ENCODE data around the gene LRRC8D. TPM values are rescaled to one million over a fixed set of nuclear protein-coding genes. Genes with fewer than 3 reads are reported as not detected.

The LRRC8D gene
- total RNA-seq, 1 experiment from 2014 or later = 37.2 TPM

- Histone ChIP-seq H3K14ac (ENCODE audit: insufficient read depth, low read length) (no peak overlapping the region), H4K91ac (ENCODE audit: insufficient read length, low read depth, low read length) (no peak overlapping the region), H3K27me3 (ENCODE audit: insufficient read depth, low read length) (no peaks in the 10 kb centered on the region), H3K4me1 (ENCODE audit: insufficient read depth, low read length) (no peaks in the 10 kb centered on the region), H3T11ph (ENCODE audit: low read length) (no peak overlapping the region), H2BK12ac (ENCODE audit: insufficient read length, low read depth, low read length) (no peak overlapping the region), H3K56ac (ENCODE audit: insufficient read length, low read depth, low read length) (no peak overlapping the region), H3K79me2 (ENCODE audit: insufficient read depth, low read length) (no peaks in the 10 kb centered on the region), H2BK5ac (ENCODE audit: insufficient read length, low read length) (no peak overlapping the region), H4K8ac (replicated peaks; ENCODE audit: insufficient read length, low read depth, low read length) (no peak overlapping the region), H3K79me1 (ENCODE audit: insufficient read depth, low read depth, low read length, poor library complexity, severe bottlenecking) (no peaks in the 10 kb centered on the region), H3K23ac (ENCODE audit: insufficient read length, low read depth, low read length) (no peak overlapping the region), H3K9me3 (ENCODE audit: control insufficient read depth, low read depth, low read length) (no peaks in the 10 kb centered on the region), H3K4me2 (ENCODE audit: insufficient read depth, insufficient read length, low read length) (no peak overlapping the region), H3K9ac (ENCODE audit: extremely low read depth, insufficient read length, low read length) (no peak overlapping the region), H3K18ac (ENCODE audit: insufficient read length, low read depth, low read length) (no peak overlapping the region), H2BK120ac (ENCODE audit: low read depth, low read length, poor library complexity, severe bottlenecking) (no peak overlapping the region), H3K27ac (ENCODE audit: insufficient read length, low read depth, low read length) (no peak overlapping the region), H2BK20ac (ENCODE audit: low read depth, low read length, poor library complexity, severe bottlenecking) (no peak overlapping the region), H2AFZ (ENCODE audit: low read length) (no peak overlapping the region), H4K5ac (ENCODE audit: insufficient read length, low read depth, low read length) (no peak overlapping the region), H4K20me1 (ENCODE audit: control insufficient read depth, insufficient read depth, insufficient read length) (no peaks in the 10 kb centered on the region), H2BK15ac (ENCODE audit: low read depth, low read length) (no peak overlapping the region), H2AK5ac (ENCODE audit: insufficient read length, low read length) (no peak overlapping the region), H3K23me2 (ENCODE audit: insufficient read length, low read depth, low read length, poor library complexity, severe bottlenecking) (no peaks in the 10 kb centered on the region), H3K4ac (ENCODE audit: low read depth, low read length) (no peak overlapping the region)
- Mint-ChIP-seq H3K36me3 (ENCODE audit: insufficient read depth in 1 of 3, low read depth in 3 of 3) (peaks cover 2 to 9% (median 5%) of the 10 kb centered on the region in 3 experiments; a peak in 4 of 7 replicates), H3K9me3 (peaks cover 8 to 9% of the 10 kb centered on the region in 2 experiments; a peak in 3 of 5 replicates), H3K27me3 (ENCODE audit: low read depth) (no peaks in the 10 kb centered on the region; the same call in 1 of the 2 replicates), H3K27ac (no peak overlapping the region), H3K4me3 (no peak overlapping the region), H3K4me1 (peaks cover 3 to 4% of the 10 kb centered on the region in 2 experiments; a peak in 3 of 4 replicates)
- DNase-seq = no peak
- TF ChIP-seq, protein P1, sequence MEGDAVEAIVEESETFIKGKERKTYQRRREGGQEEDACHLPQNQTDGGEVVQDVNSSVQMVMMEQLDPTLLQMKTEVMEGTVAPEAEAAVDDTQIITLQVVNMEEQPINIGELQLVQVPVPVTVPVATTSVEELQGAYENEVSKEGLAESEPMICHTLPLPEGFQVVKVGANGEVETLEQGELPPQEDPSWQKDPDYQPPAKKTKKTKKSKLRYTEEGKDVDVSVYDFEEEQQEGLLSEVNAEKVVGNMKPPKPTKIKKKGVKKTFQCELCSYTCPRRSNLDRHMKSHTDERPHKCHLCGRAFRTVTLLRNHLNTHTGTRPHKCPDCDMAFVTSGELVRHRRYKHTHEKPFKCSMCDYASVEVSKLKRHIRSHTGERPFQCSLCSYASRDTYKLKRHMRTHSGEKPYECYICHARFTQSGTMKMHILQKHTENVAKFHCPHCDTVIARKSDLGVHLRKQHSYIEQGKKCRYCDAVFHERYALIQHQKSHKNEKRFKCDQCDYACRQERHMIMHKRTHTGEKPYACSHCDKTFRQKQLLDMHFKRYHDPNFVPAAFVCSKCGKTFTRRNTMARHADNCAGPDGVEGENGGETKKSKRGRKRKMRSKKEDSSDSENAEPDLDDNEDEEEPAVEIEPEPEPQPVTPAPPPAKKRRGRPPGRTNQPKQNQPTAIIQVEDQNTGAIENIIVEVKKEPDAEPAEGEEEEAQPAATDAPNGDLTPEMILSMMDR (conservative IDR thresholded peaks at IDR 0.05) = no peak
- WGBS (ENCODE audit: extremely low coverage, insufficient read length, low lambda C conversion rate) = no CpG with 5 or more reads among the region's 1 CpG
These were observed 141.9 kb downstream of the LRRC8D start for GRCh38 chr1:89962742-89963075.

All from H9 (cell line).